ENCODE data around the gene COL4A1.

Gene COL4A1

DNA sequence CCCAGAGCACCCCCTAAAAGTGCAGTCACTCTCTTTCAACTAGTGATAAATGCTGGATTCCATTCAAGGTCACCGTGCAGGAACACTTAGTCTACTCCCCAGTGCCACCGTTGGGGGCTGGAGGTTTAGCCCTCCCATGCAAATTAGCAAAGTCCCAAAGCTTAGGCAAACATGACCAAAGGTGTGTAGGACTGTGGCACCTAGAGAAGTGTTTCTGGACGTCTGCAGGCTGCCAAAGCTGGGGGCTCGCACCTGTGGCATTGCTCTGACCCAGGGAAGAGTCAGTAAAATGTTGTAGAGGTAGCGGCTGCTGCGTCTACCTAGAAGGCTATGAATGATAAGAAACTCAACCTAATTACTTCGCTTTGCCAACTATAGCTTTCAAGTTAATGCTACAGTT, 13.9 kb downstream of the COL4A1 start:
- no peak for DNase-seq (ENCODE audit: low read depth)

DNA sequence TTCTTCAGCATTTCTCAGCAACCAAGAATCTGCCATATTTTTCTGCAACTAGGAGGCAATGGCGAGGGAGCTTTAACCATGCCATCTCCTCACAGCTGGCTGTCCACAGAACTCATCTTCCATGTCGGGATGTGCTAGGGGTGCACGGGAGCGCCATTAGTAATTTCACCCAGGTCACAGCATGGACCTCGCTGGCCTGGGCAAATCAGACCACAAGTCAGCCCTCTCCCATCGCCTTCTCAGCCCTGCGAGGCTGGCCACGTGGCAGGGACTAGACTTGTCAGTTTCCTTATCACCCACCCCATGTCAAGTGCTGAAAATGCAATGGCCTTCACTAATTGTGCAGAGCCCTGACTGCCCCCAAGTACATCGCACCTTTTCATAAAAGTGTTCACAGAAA, 15.7 kb downstream of the COL4A1 start:
- no peak for DNase-seq (ENCODE audit: low read depth)

- no peak for DNase-seq (ENCODE audit: low read depth)
These were observed 16.1 kb downstream of the COL4A1 start for GRCh38 chr13:110290826-110291225.

GRCh38 chr13:110290153-110290552, 16.8 kb downstream of the COL4A1 start:
- no peak for DNase-seq (ENCODE audit: low read depth)

DNA sequence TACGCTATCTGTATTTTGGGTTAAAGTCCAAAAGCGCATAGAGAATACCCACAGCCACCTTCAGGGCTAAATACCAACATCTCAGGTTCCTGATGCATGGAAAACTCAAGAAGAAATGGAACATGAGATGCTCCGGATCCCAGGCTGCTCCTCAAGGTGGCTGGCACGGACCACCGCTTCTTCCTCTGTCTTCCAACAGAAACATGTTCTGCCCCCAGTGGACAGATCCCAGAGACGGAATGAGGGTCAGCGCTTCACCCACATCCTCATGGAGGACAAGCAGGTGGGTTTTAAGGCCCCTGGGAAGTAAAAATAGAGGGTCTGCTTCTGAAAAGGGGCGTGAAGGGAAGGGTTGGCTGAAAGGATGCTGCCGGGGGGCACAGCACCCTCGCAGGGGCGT, 17.3 kb downstream of the COL4A1 start:
- DNase-seq (ENCODE audit: low read depth), result no peak

- no peak for DNase-seq (ENCODE audit: low read depth)
These were observed 17.8 kb downstream of the COL4A1 start for GRCh38 chr13:110289174-110289573.

GRCh38 chr13:110286833-110287819, 19.8 kb downstream of the COL4A1 start:
- no peak for DNase-seq (ENCODE audit: low read depth)

DNA sequence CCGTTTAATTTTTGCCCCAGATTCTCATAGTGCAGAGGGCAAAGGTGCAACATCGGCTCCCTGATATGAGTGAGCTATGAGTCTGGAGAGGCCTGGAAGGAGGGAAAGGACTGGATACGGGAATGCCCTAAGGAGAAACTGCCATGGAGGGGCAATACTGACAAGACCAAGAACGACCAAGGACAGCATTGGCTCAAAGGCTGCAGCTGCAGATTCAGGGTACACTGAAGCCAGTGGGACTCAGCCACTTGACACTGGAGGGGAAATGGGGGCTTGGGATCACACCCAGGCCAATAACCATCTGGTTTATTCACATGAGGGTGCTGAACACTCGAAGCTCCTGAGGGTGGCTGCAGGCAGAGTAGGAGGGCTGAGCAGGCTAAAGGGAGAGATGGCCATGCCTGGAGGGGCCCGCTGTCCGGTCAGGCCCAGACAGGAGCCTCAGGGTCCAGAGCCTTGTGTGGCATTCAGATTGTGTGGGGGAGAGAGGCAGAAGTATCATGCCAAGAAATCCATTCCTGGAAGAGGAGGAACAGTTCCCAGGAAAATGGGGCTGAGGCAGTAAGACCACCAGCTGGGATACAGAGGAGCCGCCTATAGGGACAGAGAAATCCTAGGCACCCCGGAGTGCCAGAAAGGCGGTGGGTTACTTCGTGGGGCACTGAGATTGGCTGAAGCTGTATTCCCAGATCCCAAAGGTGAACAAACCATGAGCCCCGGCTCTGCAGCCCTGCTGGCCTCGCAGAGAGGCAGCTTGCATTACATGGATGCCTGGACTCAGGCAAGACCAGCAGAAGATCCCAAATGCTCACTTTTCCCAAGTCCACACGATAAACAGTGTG, 20.7 kb downstream of the COL4A1 start:
- no peak for DNase-seq (ENCODE audit: low read depth)

- DNase-seq (ENCODE audit: low read depth), result no peak
These were observed 22.0 kb downstream of the COL4A1 start for GRCh38 chr13:110284779-110285484.

DNA sequence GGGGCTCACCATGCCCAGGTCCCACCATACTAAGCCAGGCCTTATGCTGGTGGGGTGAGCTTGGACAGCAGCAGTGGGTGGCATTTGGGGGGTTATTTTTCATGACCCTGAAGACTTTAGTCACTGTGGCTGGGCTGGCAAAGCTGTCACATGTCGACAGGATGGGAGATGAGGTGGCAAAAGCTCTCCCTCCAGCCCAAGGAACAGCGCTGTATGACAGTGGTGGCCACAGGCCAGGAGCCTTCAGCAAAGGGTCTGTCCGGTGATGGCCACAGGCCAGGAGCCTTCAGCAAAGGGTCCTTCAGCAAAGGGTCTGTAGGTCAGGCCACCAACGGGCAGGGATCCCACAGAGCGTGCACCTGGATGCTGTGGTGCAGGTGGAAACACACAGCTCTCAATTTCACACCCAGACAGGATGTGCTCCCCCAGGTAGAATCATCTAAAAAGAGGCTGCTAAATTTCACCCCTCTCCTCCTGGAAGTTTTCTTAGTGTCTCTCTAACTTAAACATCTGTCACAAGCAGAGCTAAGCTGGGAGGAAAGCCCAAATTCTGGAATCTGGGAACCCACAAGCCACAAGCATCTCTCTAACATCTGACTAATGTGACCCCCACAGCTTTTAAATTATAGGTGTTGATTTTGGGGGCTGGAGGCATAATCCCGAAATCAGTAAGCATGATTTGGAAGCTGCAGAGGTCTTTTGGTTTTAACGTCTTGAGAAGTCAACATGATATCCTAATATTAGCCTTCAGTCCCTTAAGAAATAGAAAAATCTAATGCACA, 23.0 kb downstream of the COL4A1 start:
- no peak for DNase-seq (ENCODE audit: low read depth)

- no peak for DNase-seq (ENCODE audit: low read depth)
These were observed 24.6 kb downstream of the COL4A1 start for GRCh38 chr13:110282316-110282841.

- DNase-seq (ENCODE audit: low read depth), result no peak
These were observed 25.2 kb downstream of the COL4A1 start for GRCh38 chr13:110281736-110282135.

DNA sequence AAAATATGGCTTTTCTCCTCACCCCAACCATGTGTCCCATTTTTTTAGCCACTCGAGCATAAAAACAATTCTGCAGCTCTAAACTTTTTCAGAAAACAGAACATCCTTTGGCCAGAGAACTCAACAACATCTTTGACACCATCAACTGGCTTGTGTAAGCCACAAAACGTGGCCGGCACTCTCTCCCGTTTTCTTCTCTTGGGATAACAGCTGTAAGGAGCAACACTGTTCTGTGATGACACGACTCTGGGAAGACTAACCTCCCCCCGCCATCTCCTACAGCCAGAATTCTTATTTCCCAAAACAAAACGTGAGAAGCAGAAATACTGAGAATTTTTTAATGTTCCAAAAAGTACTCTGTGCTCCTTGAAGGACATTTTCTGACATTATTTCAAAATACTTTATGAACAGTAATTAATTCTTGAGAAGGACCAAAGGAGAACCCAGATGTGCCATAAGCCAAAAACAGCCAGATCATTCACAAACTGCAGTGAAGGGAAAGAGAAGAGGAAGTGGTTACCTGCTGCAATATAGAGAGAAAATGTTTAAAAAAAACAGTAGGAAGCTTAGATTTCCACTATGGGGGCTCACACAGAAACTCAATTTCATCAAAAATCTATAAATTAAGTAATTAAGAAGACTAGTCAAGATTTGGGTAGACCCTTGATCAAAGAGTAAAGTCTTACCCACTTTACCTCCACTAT, 25.8 kb downstream of the COL4A1 start:
- no peak for DNase-seq (ENCODE audit: low read depth)

DNA sequence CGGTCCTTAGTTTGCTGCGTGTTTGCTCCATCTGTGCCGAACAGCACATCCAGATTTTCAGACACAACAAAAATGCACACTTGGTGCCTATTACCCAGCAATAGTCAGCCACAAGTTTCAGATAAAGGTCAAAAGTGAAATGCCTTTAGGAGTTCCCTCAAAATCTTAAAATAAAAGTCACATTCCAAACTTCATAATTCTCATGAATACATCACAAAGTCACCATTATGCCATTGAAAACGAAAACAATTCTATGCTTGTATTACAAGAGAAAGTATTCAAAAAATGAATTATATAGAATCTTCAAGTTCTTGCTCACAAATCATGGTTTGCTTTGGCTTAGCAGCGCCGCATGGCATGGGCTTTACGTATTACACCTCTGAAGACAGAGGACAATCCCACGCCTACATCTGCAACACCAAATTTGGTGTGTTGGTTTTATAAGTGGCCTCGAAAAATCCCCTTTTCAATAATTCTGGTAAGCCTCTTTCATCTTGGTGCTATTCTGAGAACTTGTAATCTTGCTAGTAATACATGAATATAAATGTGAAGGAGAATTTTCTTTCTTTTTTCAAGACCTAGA, 26.6 kb downstream of the COL4A1 start:
- DNase-seq (ENCODE audit: low read depth), result no peak

DNA sequence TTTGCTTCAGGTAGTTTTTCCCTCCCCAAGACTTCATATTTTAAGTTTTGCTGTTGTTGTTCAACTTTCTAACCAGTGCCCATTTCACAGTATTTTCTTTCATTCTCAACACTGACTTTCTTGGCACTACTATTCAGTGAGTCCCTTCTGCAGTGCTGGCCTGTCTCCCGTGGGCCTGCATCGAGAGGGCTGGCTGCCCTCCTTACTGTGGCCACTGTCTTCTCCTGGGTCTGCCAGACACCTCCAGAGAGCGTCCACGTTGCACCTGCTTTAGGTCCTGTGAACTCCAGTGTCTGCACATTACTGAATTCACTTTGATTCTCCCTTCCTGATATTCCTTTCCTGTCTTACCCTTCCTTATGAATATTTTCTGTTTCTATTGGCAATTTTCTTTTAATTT, 27.3 kb downstream of the COL4A1 start:
- DNase-seq (ENCODE audit: low read depth), result no peak

GRCh38 chr13:110278859-110279258, 28.1 kb downstream of the COL4A1 start:
- DNase-seq (ENCODE audit: low read depth), result no peak

- DNase-seq (ENCODE audit: low read depth), result no peak
These were observed 29.5 kb downstream of the COL4A1 start for GRCh38 chr13:110277357-110277975.

DNA sequence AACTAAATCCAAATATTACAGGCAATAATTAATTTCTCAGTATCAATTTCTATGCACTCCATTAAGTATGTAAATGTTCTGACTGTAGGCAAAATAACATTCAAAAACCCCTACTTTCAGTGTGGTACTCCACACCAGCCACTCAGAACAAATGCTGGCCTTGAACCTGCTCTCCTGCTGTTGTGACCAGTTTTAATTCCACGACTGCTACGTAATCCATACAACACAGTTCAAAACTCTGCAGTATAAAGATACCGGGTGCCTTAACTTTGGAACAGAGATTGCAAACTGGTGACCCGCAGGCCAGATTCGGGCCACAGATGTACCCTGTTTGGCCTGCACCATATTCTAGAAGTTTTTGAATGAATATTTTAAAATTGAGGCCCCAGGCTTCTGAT, 30.4 kb downstream of the COL4A1 start:
- DNase-seq (ENCODE audit: low read depth), result no peak

DNA sequence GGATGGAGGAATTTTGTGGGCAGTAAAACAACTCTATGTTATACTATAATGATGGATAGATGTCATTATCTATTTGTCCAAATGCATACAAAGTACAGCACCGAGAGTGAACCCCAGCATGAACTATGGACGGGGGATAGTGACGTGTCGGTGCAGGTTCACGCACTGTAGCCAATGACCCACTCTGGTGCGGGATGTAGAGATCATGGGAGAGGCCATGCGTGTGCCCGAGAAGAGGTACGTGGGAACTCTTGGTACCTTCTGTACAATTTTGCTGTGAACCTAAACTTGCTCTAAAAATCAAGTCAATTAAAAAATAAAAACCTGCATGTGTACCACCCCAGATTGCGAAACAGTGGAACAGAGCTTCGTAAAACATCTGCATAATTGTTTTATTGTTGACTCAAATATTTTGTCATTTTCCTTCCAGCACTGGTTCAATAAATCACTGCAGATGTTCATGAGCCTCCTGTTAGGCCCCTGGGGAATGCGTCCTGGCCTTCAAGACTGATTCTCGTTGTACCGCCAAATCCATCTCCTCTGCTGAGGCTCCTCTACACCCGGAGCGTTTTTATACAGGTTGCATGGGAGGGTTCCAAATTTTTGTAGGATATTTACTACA, 30.9 kb downstream of the COL4A1 start:
- no peak for DNase-seq (ENCODE audit: low read depth)

Measured in activated gamma-delta T cell treated with anti-CD3 and anti-CD28 coated beads, Interleukin-2, amount 50 U/mL, for 16 hours (primary cell).